ENCODE data around the gene GLP2R.
"Not testable (repeated sequence)": the region's sequence is repeated elsewhere in the genome, so short reads cannot be mapped to it uniquely, and the experiment has no call there.

Gene GLP2R

DNA sequence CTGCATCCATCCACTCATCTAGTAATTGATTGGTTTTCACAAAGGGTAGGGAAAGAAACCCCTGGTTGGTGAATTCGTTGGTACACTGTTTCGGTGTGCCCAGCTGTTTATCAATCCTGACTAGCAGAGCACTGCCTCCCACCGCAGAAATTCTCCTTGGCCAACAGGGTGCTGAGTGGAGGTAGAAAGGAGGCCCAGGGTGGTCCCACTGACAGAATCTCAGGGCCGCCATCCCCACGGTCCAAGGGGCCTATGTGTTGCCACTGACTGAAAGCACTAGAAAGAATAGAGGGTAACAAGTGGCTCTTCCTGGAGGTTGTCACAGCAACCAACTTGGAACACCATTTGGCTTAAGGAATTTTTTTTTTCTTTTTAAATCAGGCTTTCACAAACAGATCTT lies 87.8 kb downstream of the GLP2R start:
- TF ChIP-seq CTCF (conservative IDR thresholded peaks at IDR 0.05) = no peak
- TF ChIP-seq ZFX (IDR thresholded peaks at IDR 0.05) = no peak
- no peak overlapping the region for H3K27ac ChIP-seq

DNA sequence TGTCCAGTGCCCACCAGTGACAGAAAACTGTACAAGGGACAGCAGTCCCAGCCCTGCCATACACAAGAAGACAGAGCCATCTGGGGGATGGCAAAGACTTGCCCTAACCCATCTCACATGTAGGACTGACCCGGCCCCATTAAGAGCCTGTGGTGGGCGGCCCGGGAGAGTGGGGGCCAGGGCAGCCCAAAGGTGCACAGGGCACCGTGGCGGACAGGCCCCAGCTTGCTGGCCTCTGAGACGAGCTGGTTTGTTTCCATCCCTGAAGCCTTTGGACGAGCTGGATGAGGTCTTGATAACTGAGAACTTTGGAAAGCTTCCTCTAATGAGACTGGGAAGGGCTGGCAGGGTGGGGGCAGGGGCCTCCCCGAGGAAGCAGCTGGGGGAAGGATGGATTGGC lies 90.4 kb downstream of the GLP2R start:
- TF ChIP-seq CTCF (conservative IDR thresholded peaks at IDR 0.05) = no peak
- no peak for TF ChIP-seq ZFX (IDR thresholded peaks at IDR 0.05)

GRCh38 chr17:9917131-9917530 lies 91.4 kb downstream of the GLP2R start:
- TF ChIP-seq ZFX (IDR thresholded peaks at IDR 0.05) = no peak
- TF ChIP-seq CTCF (conservative IDR thresholded peaks at IDR 0.05) = no peak
- no peak overlapping the region for H3K27ac ChIP-seq

More for the DNA sequence above, 90.4 kb downstream of the GLP2R start:
- no peak overlapping the region for H3K27ac ChIP-seq

DNA sequence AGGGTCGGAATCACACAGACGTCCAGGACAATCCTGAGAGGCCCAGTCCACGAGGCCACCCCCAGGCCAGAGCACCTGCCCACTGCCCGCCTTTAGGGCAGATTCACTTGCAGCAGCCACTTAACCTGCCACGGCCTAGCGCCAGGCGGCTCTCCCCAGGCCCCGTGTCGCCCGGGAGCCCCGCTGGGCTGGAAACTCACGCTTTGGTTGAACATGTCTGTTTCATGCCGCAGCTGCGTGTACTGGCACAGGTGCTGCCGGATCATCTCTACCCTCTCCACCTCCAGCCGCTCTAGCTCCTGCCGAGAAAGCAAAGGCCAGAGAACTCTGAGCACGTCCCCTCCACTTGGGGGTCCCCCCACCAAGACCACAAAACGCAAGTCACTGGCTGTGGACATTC lies 92.1 kb downstream of the GLP2R start:
- no peak overlapping the region for H3K27ac ChIP-seq
- TF ChIP-seq CTCF (conservative IDR thresholded peaks at IDR 0.05) (no peak), ZFX (IDR thresholded peaks at IDR 0.05) (no peak)

GRCh38 chr17:9918352-9918751 lies 92.6 kb downstream of the GLP2R start:
- TF ChIP-seq CTCF (conservative IDR thresholded peaks at IDR 0.05) (no peak), ZFX (IDR thresholded peaks at IDR 0.05) (no peak)
- H3K27ac ChIP-seq = no peak overlapping the region

GRCh38 chr17:9918804-9919352 lies 93.2 kb downstream of the GLP2R start:
- H3K27ac ChIP-seq = no peak overlapping the region
- TF ChIP-seq ZFX (IDR thresholded peaks at IDR 0.05) = no peak
- no peak for TF ChIP-seq CTCF (conservative IDR thresholded peaks at IDR 0.05)

- not testable (repeated sequence) for H3K27ac ChIP-seq
Measured at GRCh38 chr17:9921216-9921615, 95.5 kb downstream of the GLP2R start.

All from C4-2B (cell line).